ENCODE results near the gene BAG1. TPM values are rescaled to one million over a fixed set of nuclear protein-coding genes. Genes with fewer than 3 reads are reported as not detected.

Gene BAG1
- total RNA-seq, 1 donor from 2014 or later: 43.3 TPM

DNA sequence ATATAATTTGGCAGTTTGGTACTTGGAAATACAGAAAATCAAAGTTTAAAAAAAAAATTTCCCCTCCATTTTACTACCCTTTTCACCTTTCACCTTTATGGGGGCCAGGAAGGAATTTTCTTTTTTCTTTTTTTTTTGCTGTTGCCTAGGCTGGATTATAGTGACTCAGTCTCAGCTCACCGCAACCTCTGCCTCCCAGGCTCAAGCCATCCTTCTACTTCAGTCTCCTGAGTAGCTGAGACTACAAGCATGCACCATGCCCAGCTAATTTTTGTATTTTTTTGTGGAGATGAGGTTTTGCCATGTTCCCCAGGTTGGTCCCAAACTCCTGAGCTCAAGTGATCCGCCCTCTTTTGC, 9.4 kb upstream of the BAG1 start:
- Mint-ChIP-seq H3K9me3 (ENCODE audit: unreplicated experiment) (no peaks in the 10 kb centered on the region), H3K27ac (ENCODE audit: unreplicated experiment) (no peak overlapping the region), H3K27me3 (ENCODE audit: low read depth, unreplicated experiment) (no peaks in the 10 kb centered on the region), H3K4me1 (ENCODE audit: low read depth, unreplicated experiment) (peaks cover 7% of the 10 kb centered on the region), H3K36me3 (ENCODE audit: low read depth, unreplicated experiment) (peaks cover 12% of the 10 kb centered on the region), H3K4me3 (ENCODE audit: unreplicated experiment) (no peak overlapping the region)
- Histone ChIP-seq H3K79me2 (ENCODE audit: insufficient read depth, low read length) (peaks cover 6% of the 10 kb centered on the region), H2AFZ (ENCODE audit: low read depth, low read length) (no peak overlapping the region), H3K4me2 (ENCODE audit: low read length) (peak overlapping the region; percentile 60), H3K36me3 (ENCODE audit: insufficient read depth, low read length) (peaks cover 57% of the 10 kb centered on the region), H3K9ac (ENCODE audit: low read length) (no peak overlapping the region), H4K20me1 (ENCODE audit: insufficient read depth, low read length) (peaks cover 6% of the 10 kb centered on the region), H3K4me3 (ENCODE audit: insufficient read depth, low read depth, low read length) (no peak overlapping the region), H3K27me3 (ENCODE audit: insufficient read depth, low read length) (no peaks in the 10 kb centered on the region), H3K9me3 (ENCODE audit: insufficient read depth, low read depth, low read length) (no peaks in the 10 kb centered on the region), H3K27ac (ENCODE audit: low read depth, low read length) (peak overlapping the region; percentile 8), H3K4me1 (ENCODE audit: insufficient read depth, low read length) (peaks cover 8% of the 10 kb centered on the region)
- DNase-seq (ENCODE audit: low read depth) (peak; percentile 28), FAIRE-seq (no peak)
- TF ChIP-seq, protein P1, sequence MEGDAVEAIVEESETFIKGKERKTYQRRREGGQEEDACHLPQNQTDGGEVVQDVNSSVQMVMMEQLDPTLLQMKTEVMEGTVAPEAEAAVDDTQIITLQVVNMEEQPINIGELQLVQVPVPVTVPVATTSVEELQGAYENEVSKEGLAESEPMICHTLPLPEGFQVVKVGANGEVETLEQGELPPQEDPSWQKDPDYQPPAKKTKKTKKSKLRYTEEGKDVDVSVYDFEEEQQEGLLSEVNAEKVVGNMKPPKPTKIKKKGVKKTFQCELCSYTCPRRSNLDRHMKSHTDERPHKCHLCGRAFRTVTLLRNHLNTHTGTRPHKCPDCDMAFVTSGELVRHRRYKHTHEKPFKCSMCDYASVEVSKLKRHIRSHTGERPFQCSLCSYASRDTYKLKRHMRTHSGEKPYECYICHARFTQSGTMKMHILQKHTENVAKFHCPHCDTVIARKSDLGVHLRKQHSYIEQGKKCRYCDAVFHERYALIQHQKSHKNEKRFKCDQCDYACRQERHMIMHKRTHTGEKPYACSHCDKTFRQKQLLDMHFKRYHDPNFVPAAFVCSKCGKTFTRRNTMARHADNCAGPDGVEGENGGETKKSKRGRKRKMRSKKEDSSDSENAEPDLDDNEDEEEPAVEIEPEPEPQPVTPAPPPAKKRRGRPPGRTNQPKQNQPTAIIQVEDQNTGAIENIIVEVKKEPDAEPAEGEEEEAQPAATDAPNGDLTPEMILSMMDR (IDR thresholded peaks at IDR 0.05; ENCODE audit: insufficient read depth, low read depth, low read length): no peak
- TF ChIP-seq EZH2 (IDR thresholded peaks at IDR 0.05; ENCODE audit: insufficient read depth, low read length): no peak

DNA sequence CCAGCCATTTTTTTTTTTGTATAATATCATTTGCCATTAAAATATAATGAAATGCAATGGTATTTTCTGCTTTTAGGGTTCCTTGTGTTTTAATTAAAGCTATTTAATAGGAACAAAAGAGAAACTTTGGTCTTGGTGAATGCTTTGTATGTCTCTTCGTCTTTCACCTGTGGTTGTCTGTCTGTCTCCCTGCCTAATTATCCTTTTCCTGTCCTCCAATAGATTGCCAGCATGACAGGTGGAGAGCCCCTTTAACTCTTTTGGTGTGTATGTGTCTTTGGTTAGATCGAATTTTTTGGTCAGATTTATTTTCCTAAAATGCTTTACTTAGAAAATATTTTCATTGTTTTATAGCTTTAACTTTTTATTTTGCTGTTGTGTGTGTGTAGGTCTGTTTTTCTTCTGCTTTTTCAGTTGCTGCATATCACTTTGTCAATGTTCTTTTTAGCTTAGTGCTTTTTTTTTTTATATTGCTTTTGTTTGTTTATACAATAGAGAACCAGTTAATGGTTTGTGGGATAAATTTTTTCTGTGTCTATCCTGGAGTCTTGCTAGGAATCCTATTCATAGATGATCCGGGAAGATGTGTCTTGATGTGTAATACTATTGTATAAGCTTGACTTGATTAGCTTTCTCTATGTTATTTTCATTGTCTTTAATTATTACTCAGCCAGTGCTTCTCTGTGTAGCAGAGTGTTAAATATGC, 8.9 kb upstream of the BAG1 start:
- Histone ChIP-seq H3K79me2 (ENCODE audit: insufficient read depth, low read length) (peaks cover 6% of the 10 kb centered on the region), H3K36me3 (ENCODE audit: insufficient read depth, low read length) (peaks cover 56% of the 10 kb centered on the region), H3K4me2 (ENCODE audit: low read length) (peak overlapping the region; percentile 60), H3K4me1 (ENCODE audit: insufficient read depth, low read length) (peaks cover 8% of the 10 kb centered on the region), H4K20me1 (ENCODE audit: insufficient read depth, low read length) (peaks cover 6% of the 10 kb centered on the region), H2AFZ (ENCODE audit: low read depth, low read length) (no peak overlapping the region), H3K27me3 (ENCODE audit: insufficient read depth, low read length) (no peaks in the 10 kb centered on the region), H3K4me3 (ENCODE audit: insufficient read depth, low read depth, low read length) (no peak overlapping the region), H3K27ac (ENCODE audit: low read depth, low read length) (peak overlapping the region; percentile 8), H3K9ac (ENCODE audit: low read length) (no peak overlapping the region), H3K9me3 (ENCODE audit: insufficient read depth, low read depth, low read length) (no peaks in the 10 kb centered on the region)
- Mint-ChIP-seq H3K27me3 (ENCODE audit: low read depth, unreplicated experiment) (no peaks in the 10 kb centered on the region), H3K4me1 (ENCODE audit: low read depth, unreplicated experiment) (peaks cover 7% of the 10 kb centered on the region), H3K27ac (ENCODE audit: unreplicated experiment) (peak overlapping the region; percentile 21), H3K36me3 (ENCODE audit: low read depth, unreplicated experiment) (peaks cover 12% of the 10 kb centered on the region), H3K9me3 (ENCODE audit: unreplicated experiment) (no peaks in the 10 kb centered on the region), H3K4me3 (ENCODE audit: unreplicated experiment) (no peak overlapping the region)
- peak; percentile 33 for DNase-seq (ENCODE audit: low read depth)
- TF ChIP-seq, protein P1 (IDR thresholded peaks at IDR 0.05; ENCODE audit: insufficient read depth, low read depth, low read length): no peak
- no peak for TF ChIP-seq EZH2 (IDR thresholded peaks at IDR 0.05; ENCODE audit: insufficient read depth, low read length)
- FAIRE-seq: no peak

DNA sequence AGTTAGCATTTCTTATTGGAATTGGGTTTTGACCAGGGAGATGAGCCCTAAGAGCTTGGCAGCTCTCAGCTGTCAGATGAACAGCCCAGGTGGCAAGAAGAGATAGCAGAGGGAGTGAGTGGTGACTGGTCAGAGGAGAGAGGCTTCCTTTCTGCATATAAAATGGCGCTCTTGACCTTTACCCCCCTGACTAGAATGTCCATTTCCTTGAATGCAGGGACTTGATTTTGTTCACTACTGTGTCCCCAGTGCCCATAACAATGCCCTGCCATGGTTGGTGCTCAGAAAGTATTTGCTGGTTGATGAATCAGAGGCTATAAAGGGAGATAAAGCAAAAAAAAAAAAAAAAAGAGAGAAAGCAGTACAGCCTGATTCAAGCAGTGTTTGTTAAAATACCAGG, 7.6 kb upstream of the BAG1 start:
- Histone ChIP-seq H3K27me3 (ENCODE audit: insufficient read depth, low read length) (no peaks in the 10 kb centered on the region), H3K4me3 (ENCODE audit: insufficient read depth, low read depth, low read length) (no peak overlapping the region), H3K9ac (ENCODE audit: low read length) (no peak overlapping the region), H3K9me3 (ENCODE audit: insufficient read depth, low read depth, low read length) (no peaks in the 10 kb centered on the region), H2AFZ (ENCODE audit: low read depth, low read length) (no peak overlapping the region), H3K4me1 (ENCODE audit: insufficient read depth, low read length) (peaks cover 8% of the 10 kb centered on the region), H4K20me1 (ENCODE audit: insufficient read depth, low read length) (peaks cover 6% of the 10 kb centered on the region), H3K36me3 (ENCODE audit: insufficient read depth, low read length) (peaks cover 53% of the 10 kb centered on the region), H3K4me2 (ENCODE audit: low read length) (no peak overlapping the region), H3K27ac (ENCODE audit: low read depth, low read length) (no peak overlapping the region), H3K79me2 (ENCODE audit: insufficient read depth, low read length) (peaks cover 13% of the 10 kb centered on the region)
- DNase-seq (ENCODE audit: low read depth) (no peak), FAIRE-seq (no peak)
- Mint-ChIP-seq H3K36me3 (ENCODE audit: low read depth, unreplicated experiment) (peaks cover 6% of the 10 kb centered on the region), H3K27me3 (ENCODE audit: low read depth, unreplicated experiment) (no peaks in the 10 kb centered on the region), H3K4me3 (ENCODE audit: unreplicated experiment) (no peak overlapping the region), H3K4me1 (ENCODE audit: low read depth, unreplicated experiment) (peaks cover 12% of the 10 kb centered on the region), H3K27ac (ENCODE audit: unreplicated experiment) (no peak overlapping the region), H3K9me3 (ENCODE audit: unreplicated experiment) (no peaks in the 10 kb centered on the region)
- TF ChIP-seq EZH2 (IDR thresholded peaks at IDR 0.05; ENCODE audit: insufficient read depth, low read length): no peak
- TF ChIP-seq, protein P1 (IDR thresholded peaks at IDR 0.05; ENCODE audit: insufficient read depth, low read depth, low read length): no peak

All from astrocyte (in vitro differentiated cells and primary cell).